ENCODE data around the gene C2orf69.

The C2orf69 gene

DNA sequence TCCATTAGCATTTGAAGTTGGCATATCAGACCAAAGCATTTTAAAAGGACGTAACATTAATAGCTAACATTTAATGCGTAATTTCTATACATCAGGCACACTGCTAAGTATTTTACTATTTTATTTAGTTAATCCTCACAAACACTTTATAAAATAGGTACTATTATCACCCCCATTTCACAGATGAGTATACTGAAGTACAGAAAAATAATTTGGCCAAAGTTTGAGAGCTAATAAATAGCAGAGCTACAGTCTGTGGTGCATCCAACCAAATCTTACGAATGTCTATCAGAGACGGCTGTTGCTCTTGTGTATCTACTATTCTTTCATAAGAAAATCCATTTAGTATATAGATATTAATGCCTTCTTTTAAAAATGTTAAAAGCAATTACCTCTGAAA, 32.3 kb downstream of the C2orf69 start:
- Histone ChIP-seq H3K27me3 (ENCODE audit: insufficient read depth, low read length) (no peaks in the 10 kb centered on the region), H3K27ac (ENCODE audit: low read depth, low read length) (no peak overlapping the region), H3K36me3 (ENCODE audit: insufficient read depth, low read length) (peaks cover 94% of the 10 kb centered on the region), H3K9me3 (ENCODE audit: insufficient read depth, low read depth, low read length) (no peaks in the 10 kb centered on the region), H3K9ac (ENCODE audit: low read depth, low read length) (no peak overlapping the region), H3K4me1 (ENCODE audit: insufficient read depth, low read length) (no peaks in the 10 kb centered on the region), H3K4me3 (ENCODE audit: low read length) (no peak overlapping the region)
- 100% methylated on average over 3 of the region's 4 CpGs for WGBS

GRCh38 chr2:199946196-199946595, 35.1 kb downstream of the C2orf69 start:
- no peaks in the 10 kb centered on the region for H3K9me3 ChIP-seq (ENCODE audit: insufficient read depth, low read depth, low read length)
- H3K36me3 ChIP-seq (ENCODE audit: insufficient read depth, low read length): peaks cover 91% of the 10 kb centered on the region
- 100% methylated on average over 1 of the region's 1 CpG for WGBS
- no peak overlapping the region for H3K9ac ChIP-seq (ENCODE audit: low read depth, low read length)
- H3K4me1 ChIP-seq (ENCODE audit: insufficient read depth, low read length): no peaks in the 10 kb centered on the region
- no peak overlapping the region for H3K4me3 ChIP-seq (ENCODE audit: low read length)
- H3K27me3 ChIP-seq (ENCODE audit: insufficient read depth, low read length): no peaks in the 10 kb centered on the region
- no peak overlapping the region for H3K27ac ChIP-seq (ENCODE audit: low read depth, low read length)

GRCh38 chr2:199946836-199947235, 35.7 kb downstream of the C2orf69 start:
- peaks cover 85% of the 10 kb centered on the region for H3K36me3 ChIP-seq (ENCODE audit: insufficient read depth, low read length)
- no peaks in the 10 kb centered on the region for H3K4me1 ChIP-seq (ENCODE audit: insufficient read depth, low read length)
- no peak overlapping the region for H3K27ac ChIP-seq (ENCODE audit: low read depth, low read length)
- H3K4me3 ChIP-seq (ENCODE audit: low read length): no peak overlapping the region
- H3K27me3 ChIP-seq (ENCODE audit: insufficient read depth, low read length): no peaks in the 10 kb centered on the region
- H3K9ac ChIP-seq (ENCODE audit: low read depth, low read length): no peak overlapping the region
- H3K9me3 ChIP-seq (ENCODE audit: insufficient read depth, low read depth, low read length): no peaks in the 10 kb centered on the region

DNA sequence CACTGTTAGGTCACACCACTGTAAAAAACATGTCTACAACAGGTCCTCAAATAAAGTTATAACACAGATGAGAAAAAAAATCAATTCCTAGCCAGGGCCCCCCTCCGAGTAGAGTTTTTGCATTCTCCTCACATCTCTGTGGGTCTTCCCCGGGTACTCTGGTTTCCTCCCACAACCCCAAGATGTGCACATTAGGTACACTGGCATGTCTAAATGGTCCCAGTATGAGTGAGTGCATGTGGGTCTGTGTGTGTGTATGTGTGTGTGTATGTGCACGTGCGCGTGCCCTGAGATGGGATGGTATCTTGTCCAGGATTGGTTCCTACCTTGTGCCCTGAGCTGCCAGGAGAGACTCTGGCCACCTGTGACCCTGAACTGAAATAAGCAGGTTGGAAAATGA, 39.3 kb downstream of the C2orf69 start:
- no peak overlapping the region for H3K27ac ChIP-seq (ENCODE audit: low read depth, low read length)
- WGBS: 94% methylated on average over 5 of the region's 5 CpGs
- H3K9ac ChIP-seq (ENCODE audit: low read depth, low read length): no peak overlapping the region
- peaks cover 57% of the 10 kb centered on the region for H3K36me3 ChIP-seq (ENCODE audit: insufficient read depth, low read length)
- no peaks in the 10 kb centered on the region for H3K9me3 ChIP-seq (ENCODE audit: insufficient read depth, low read depth, low read length)
- H3K27me3 ChIP-seq (ENCODE audit: insufficient read depth, low read length): no peaks in the 10 kb centered on the region
- no peaks in the 10 kb centered on the region for H3K4me1 ChIP-seq (ENCODE audit: insufficient read depth, low read length)
- H3K4me3 ChIP-seq (ENCODE audit: low read length): no peak overlapping the region

DNA sequence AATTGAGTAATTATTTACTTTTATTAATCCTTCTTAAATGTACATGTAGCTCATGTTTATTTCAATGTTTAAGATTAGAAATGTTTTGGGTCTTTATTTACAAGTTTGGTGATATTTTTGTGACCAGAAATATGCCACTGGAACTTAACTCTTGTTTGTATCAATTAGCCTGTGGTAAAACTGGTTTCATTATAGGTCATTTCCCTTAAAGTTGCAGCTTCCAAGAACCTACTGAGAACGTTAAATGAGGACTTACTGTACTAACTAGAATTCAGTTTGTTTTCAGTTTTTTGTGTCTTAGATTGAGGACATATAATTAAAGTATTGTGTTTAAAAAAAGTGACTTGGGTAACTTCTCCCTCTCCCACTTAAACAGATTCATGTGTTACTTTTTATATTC, 39.9 kb downstream of the C2orf69 start:
- Histone ChIP-seq H3K9ac (ENCODE audit: low read depth, low read length) (no peak overlapping the region), H3K27ac (ENCODE audit: low read depth, low read length) (no peak overlapping the region), H3K27me3 (ENCODE audit: insufficient read depth, low read length) (no peaks in the 10 kb centered on the region), H3K4me3 (ENCODE audit: low read length) (no peak overlapping the region), H3K4me1 (ENCODE audit: insufficient read depth, low read length) (no peaks in the 10 kb centered on the region), H3K9me3 (ENCODE audit: insufficient read depth, low read depth, low read length) (no peaks in the 10 kb centered on the region), H3K36me3 (ENCODE audit: insufficient read depth, low read length) (peaks cover 50% of the 10 kb centered on the region)
- WGBS: 90% methylated on average over 1 of the region's 1 CpG

DNA sequence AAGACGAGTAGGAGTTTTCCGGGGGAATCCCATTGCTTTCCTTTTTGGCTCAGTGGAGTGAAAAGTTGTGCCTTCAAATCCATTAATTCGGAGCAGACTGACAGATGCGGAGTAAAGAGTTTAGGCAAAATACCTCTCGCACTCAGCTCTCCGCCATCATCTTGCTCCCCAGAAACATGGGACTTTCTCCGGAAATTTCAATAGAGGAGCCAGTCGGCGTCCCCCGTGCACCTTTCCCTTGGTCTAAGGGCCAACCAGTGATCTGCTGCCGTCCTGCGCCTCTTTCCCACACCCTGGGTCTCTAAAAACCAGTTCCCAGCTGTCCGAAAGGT, 43.9 kb downstream of the C2orf69 start:
- Histone ChIP-seq H3K4me3 (ENCODE audit: low read length) (peak overlapping the region; percentile 95), H3K4me1 (ENCODE audit: insufficient read depth, low read length) (no peaks in the 10 kb centered on the region), H3K27ac (ENCODE audit: low read depth, low read length) (peak overlapping the region; percentile 97), H3K9me3 (ENCODE audit: insufficient read depth, low read depth, low read length) (no peaks in the 10 kb centered on the region), H3K9ac (ENCODE audit: low read depth, low read length) (peak overlapping the region; percentile 95), H3K36me3 (ENCODE audit: insufficient read depth, low read length) (peaks cover 39% of the 10 kb centered on the region), H3K27me3 (ENCODE audit: insufficient read depth, low read length) (no peaks in the 10 kb centered on the region)
- under 1% methylated on average over 13 of the region's 13 CpGs for WGBS

- H3K36me3 ChIP-seq (ENCODE audit: insufficient read depth, low read length): peaks cover 39% of the 10 kb centered on the region
- H3K27me3 ChIP-seq (ENCODE audit: insufficient read depth, low read length): no peaks in the 10 kb centered on the region
- H3K27ac ChIP-seq (ENCODE audit: low read depth, low read length): peak within 1 kb of the TSS; percentile 97
- under 1% methylated on average over 64 of the region's 64 CpGs for WGBS
- H3K4me1 ChIP-seq (ENCODE audit: insufficient read depth, low read length): no peaks in the 10 kb centered on the region
- H3K9ac ChIP-seq (ENCODE audit: low read depth, low read length): peak within 1 kb of the TSS; percentile 95
- no peaks in the 10 kb centered on the region for H3K9me3 ChIP-seq (ENCODE audit: insufficient read depth, low read depth, low read length)
- peak within 1 kb of the TSS; percentile 95 for H3K4me3 ChIP-seq (ENCODE audit: low read length)
These were observed 44.4 kb downstream of the C2orf69 start, which contains the start of the genes MAIP1 and TYW5 for GRCh38 chr2:199955339-199956061. Gene MAIP1, plus strand, starts transcription at chr2:199955582. Its CDS starts 217 bp downstream, at chr2:199955799. Gene TYW5, minus strand, starts transcription at chr2:199955491. Its CDS starts 21 bp downstream, at chr2:199955470.

- Histone ChIP-seq H3K27me3 (ENCODE audit: insufficient read depth, low read length) (no peaks in the 10 kb centered on the region), H3K9ac (ENCODE audit: low read depth, low read length) (peak overlapping the region; percentile 95), H3K4me3 (ENCODE audit: low read length) (peak overlapping the region; percentile 95), H3K27ac (ENCODE audit: low read depth, low read length) (peak overlapping the region; percentile 97), H3K4me1 (ENCODE audit: insufficient read depth, low read length) (no peaks in the 10 kb centered on the region), H3K36me3 (ENCODE audit: insufficient read depth, low read length) (peaks cover 39% of the 10 kb centered on the region), H3K9me3 (ENCODE audit: insufficient read depth, low read depth, low read length) (no peaks in the 10 kb centered on the region)
- 2% methylated on average over 10 of the region's 10 CpGs for WGBS
These were observed 44.9 kb downstream of the C2orf69 start for GRCh38 chr2:199956062-199956380.

- Histone ChIP-seq H3K9ac (ENCODE audit: low read depth, low read length) (no peak overlapping the region), H3K4me3 (ENCODE audit: low read length) (no peak overlapping the region), H3K27ac (ENCODE audit: low read depth, low read length) (no peak overlapping the region), H3K36me3 (ENCODE audit: insufficient read depth, low read length) (peaks cover 54% of the 10 kb centered on the region), H3K4me1 (ENCODE audit: insufficient read depth, low read length) (no peaks in the 10 kb centered on the region), H3K9me3 (ENCODE audit: insufficient read depth, low read depth, low read length) (no peaks in the 10 kb centered on the region), H3K27me3 (ENCODE audit: insufficient read depth, low read length) (no peaks in the 10 kb centered on the region)
- 92% methylated on average over 4 of the region's 4 CpGs for WGBS
These were observed 46.9 kb downstream of the C2orf69 start for GRCh38 chr2:199958014-199958413.

- H3K9ac ChIP-seq (ENCODE audit: low read depth, low read length): no peak overlapping the region
- H3K9me3 ChIP-seq (ENCODE audit: insufficient read depth, low read depth, low read length): no peaks in the 10 kb centered on the region
- no peak overlapping the region for H3K27ac ChIP-seq (ENCODE audit: low read depth, low read length)
- no peak overlapping the region for H3K4me3 ChIP-seq (ENCODE audit: low read length)
- WGBS: 96% methylated on average over 2 of the region's 2 CpGs
- no peaks in the 10 kb centered on the region for H3K27me3 ChIP-seq (ENCODE audit: insufficient read depth, low read length)
- H3K36me3 ChIP-seq (ENCODE audit: insufficient read depth, low read length): peaks cover 95% of the 10 kb centered on the region
- no peaks in the 10 kb centered on the region for H3K4me1 ChIP-seq (ENCODE audit: insufficient read depth, low read length)
These were observed 51.1 kb downstream of the C2orf69 start for GRCh38 chr2:199962203-199962602.

DNA sequence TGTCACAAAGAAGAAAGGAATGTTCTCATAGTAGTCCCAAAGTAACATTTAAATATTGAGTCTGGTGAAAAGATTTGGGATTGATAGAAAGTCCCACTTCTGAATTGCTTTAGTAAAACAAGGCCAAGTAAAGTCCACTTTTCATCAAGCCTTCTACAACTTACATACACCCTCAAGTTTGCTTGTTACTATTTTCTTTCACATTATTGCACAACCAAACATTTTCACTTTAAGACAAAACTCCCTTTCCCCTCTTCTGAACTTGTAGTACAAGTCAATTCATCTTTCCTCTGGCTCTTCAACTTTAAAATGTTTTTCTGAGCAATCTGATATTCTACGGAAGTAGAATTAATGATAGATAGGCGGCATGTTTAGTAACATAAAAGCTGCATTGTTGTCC, 55.3 kb downstream of the C2orf69 start:
- Histone ChIP-seq H3K9ac (ENCODE audit: low read depth, low read length) (no peak overlapping the region), H3K27me3 (ENCODE audit: insufficient read depth, low read length) (no peaks in the 10 kb centered on the region), H3K9me3 (ENCODE audit: insufficient read depth, low read depth, low read length) (no peaks in the 10 kb centered on the region), H3K4me3 (ENCODE audit: low read length) (no peak overlapping the region), H3K36me3 (ENCODE audit: insufficient read depth, low read length) (peaks cover 64% of the 10 kb centered on the region), H3K4me1 (ENCODE audit: insufficient read depth, low read length) (no peaks in the 10 kb centered on the region), H3K27ac (ENCODE audit: low read depth, low read length) (no peak overlapping the region)
- WGBS: 100% methylated on average over 2 of the region's 2 CpGs

- Histone ChIP-seq H3K36me3 (ENCODE audit: insufficient read depth, low read length) (peaks cover 59% of the 10 kb centered on the region), H3K4me3 (ENCODE audit: low read length) (no peak overlapping the region), H3K9ac (ENCODE audit: low read depth, low read length) (no peak overlapping the region), H3K4me1 (ENCODE audit: insufficient read depth, low read length) (no peaks in the 10 kb centered on the region), H3K27ac (ENCODE audit: low read depth, low read length) (no peak overlapping the region), H3K9me3 (ENCODE audit: insufficient read depth, low read depth, low read length) (no peaks in the 10 kb centered on the region), H3K27me3 (ENCODE audit: insufficient read depth, low read length) (no peaks in the 10 kb centered on the region)
- 80% methylated on average over 1 of the region's 1 CpG for WGBS
These were observed 55.9 kb downstream of the C2orf69 start for GRCh38 chr2:199966976-199967375.

Data from HUES64 (cell line).